B cell (primary cell): ENCODE measurements around the gene NPAS3.

ENCODE experiments used
- EZH2 ChIP-seq: IDR thresholded peaks from 2 replicates; pipeline ENCODE4 v1.6.1; 2012; ENCODE audit warnings: borderline replicate concordance, low read depth, mild to moderate bottlenecking, moderate library complexity, low read length; ENCODE audit not compliant: insufficient read depth, poor library complexity, severe bottlenecking
- TF ChIP-seq, protein P1 (sequence below): fragments of 200-600 bp; IDR thresholded peaks from one replicate; pipeline ENCODE4 v1.8.0; 2022; ENCODE audit warnings: antibody characterized with exemption, mild to moderate bottlenecking

DNA sequence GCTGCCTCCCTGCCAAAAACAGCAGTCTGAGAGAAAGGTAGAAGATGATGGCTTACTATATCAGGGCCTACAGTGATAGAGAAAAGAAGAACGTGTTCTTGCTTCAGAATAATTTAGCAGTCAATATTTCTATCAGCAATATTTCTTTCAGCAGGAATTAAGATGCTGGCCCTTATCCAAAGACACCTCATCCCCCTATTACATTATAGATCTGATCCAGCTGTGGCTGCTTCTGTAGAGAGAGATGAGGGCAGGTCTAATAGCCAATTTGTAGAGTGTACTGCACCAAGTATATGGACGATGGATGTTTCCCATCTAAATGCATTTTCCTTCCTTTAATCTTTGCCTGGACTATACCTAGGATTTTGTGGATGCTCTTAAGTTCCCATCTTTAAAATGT lies 451.7 kb downstream of the NPAS3 start:
- TF ChIP-seq, protein P1, sequence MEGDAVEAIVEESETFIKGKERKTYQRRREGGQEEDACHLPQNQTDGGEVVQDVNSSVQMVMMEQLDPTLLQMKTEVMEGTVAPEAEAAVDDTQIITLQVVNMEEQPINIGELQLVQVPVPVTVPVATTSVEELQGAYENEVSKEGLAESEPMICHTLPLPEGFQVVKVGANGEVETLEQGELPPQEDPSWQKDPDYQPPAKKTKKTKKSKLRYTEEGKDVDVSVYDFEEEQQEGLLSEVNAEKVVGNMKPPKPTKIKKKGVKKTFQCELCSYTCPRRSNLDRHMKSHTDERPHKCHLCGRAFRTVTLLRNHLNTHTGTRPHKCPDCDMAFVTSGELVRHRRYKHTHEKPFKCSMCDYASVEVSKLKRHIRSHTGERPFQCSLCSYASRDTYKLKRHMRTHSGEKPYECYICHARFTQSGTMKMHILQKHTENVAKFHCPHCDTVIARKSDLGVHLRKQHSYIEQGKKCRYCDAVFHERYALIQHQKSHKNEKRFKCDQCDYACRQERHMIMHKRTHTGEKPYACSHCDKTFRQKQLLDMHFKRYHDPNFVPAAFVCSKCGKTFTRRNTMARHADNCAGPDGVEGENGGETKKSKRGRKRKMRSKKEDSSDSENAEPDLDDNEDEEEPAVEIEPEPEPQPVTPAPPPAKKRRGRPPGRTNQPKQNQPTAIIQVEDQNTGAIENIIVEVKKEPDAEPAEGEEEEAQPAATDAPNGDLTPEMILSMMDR, result no peak
- no peak for TF ChIP-seq EZH2
